Hepatocyte (in vitro differentiated cells): Measurements from ENCODE around the gene MAP4.

ENCODE experiments used
- EZH2 ChIP-seq: fragments of 200-600 bp; sonication (generic); IDR thresholded peaks from 2 replicates; pipeline ENCODE4 v1.6.1; 2016; ENCODE audit warnings: antibody characterized with exemption, mild to moderate bottlenecking, borderline replicate concordance
- TF ChIP-seq, protein P1 (sequence below): fragments of 200-600 bp; sonication (generic); IDR thresholded peaks from 2 replicates; pipeline ENCODE4 v1.5.1; 2016; ENCODE audit warnings: antibody characterized with exemption, mild to moderate bottlenecking; ENCODE audit not compliant: poor library complexity

DNA sequence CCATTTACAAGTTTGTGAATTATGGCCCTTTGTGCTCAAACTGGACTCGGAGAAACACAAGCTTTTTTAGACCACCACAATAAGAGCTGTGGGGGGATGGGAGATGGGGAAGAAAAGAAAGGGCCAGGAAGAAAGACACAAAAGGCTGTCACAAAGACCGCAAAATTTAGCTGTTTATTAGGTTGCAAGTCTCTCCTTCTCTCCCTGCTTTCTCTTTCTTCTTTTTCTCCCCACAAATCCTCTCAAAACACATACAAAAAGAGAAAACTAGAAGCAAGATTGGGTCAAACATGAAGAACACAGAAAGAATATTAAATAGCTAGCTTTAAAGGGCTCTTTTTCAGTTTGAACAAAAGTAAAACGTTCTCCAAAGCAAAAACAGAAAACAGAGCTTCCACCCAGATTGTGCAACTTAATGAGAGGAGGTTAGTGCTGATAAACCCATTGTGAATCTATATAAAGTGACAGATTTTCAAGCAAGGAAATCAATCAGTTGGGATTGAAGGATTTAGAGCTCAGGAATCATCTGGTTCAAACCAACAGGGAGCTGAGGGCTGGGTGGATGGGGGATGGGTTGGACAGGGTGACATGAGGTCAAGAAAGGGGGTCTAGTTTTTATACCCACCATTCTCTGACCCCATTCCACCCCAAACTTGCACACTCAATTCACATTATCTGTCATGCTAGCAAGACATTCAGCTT is 125.9 kb downstream of the MAP4 start:
- no peak for TF ChIP-seq EZH2
- TF ChIP-seq, protein P1, sequence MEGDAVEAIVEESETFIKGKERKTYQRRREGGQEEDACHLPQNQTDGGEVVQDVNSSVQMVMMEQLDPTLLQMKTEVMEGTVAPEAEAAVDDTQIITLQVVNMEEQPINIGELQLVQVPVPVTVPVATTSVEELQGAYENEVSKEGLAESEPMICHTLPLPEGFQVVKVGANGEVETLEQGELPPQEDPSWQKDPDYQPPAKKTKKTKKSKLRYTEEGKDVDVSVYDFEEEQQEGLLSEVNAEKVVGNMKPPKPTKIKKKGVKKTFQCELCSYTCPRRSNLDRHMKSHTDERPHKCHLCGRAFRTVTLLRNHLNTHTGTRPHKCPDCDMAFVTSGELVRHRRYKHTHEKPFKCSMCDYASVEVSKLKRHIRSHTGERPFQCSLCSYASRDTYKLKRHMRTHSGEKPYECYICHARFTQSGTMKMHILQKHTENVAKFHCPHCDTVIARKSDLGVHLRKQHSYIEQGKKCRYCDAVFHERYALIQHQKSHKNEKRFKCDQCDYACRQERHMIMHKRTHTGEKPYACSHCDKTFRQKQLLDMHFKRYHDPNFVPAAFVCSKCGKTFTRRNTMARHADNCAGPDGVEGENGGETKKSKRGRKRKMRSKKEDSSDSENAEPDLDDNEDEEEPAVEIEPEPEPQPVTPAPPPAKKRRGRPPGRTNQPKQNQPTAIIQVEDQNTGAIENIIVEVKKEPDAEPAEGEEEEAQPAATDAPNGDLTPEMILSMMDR, result no peak
